HG03565 (cell line): ENCODE measurements around the gene DNAJB1.

Experiments used
- ATAC-seq: cut with Tn5 transposase; IDR thresholded peaks from one replicate; pipeline ENCODE4 v1.9.1; 2021; ENCODE audit warnings: mild to moderate bottlenecking, moderate library complexity; ENCODE audit not compliant: unreplicated experiment

Gene DNAJB1

GRCh38 chr19:14475251-14476073, 42.7 kb downstream of the DNAJB1 start, which contains the start of gene PTGER1:
TSS of gene PTGER1 (minus strand) at chr19:14475354. CDS start at chr19:14474320, 1,034 bp downstream.
- ATAC-seq, result no peak

GRCh38 chr19:14474827-14475226, 43.4 kb downstream of the DNAJB1 start:
- no peak for ATAC-seq

GRCh38 chr19:14473978-14474578, 44.1 kb downstream of the DNAJB1 start:
- ATAC-seq, result no peak

- no peak for ATAC-seq
Measured at GRCh38 chr19:14473073-14473977, 44.9 kb downstream of the DNAJB1 start.

- ATAC-seq, result no peak
Measured at GRCh38 chr19:14472202-14472938, 45.8 kb downstream of the DNAJB1 start.

GRCh38 chr19:14471436-14472187, 46.6 kb downstream of the DNAJB1 start:
- ATAC-seq, result no peak

GRCh38 chr19:14470031-14470876, 47.9 kb downstream of the DNAJB1 start:
- ATAC-seq, result no peak

- no peak for ATAC-seq
Measured at GRCh38 chr19:14467816-14468215, 50.4 kb downstream of the DNAJB1 start.

GRCh38 chr19:14467391-14467790, 50.8 kb downstream of the DNAJB1 start:
- ATAC-seq, result no peak
